NCI-H1417 treated with DMSO at 0.1 percent for 48 hours (cell line): ENCODE results near the gene CD200R1L.

Source experiments
- DNase-seq: peaks from one replicate; lab custom pipeline; 2025; lab: John Stamatoyannopoulos, UW

CD200R1L gene

GRCh38 chr3:112818289-112818688 lies 28.4 kb downstream of the CD200R1L start:
- no peak for DNase-seq

- no peak for DNase-seq
Observed at GRCh38 chr3:112817797-112818196, 28.9 kb downstream of the CD200R1L start.

- no peak for DNase-seq
Observed at GRCh38 chr3:112817271-112817670, 29.4 kb downstream of the CD200R1L start.

GRCh38 chr3:112815981-112816380 lies 30.7 kb downstream of the CD200R1L start:
- DNase-seq: no peak

GRCh38 chr3:112814266-112814665 lies 32.4 kb downstream of the CD200R1L start:
- DNase-seq: no peak

- DNase-seq: no peak
Observed at GRCh38 chr3:112813723-112814171, 32.9 kb downstream of the CD200R1L start.

GRCh38 chr3:112813016-112813415 lies 33.6 kb downstream of the CD200R1L start:
- no peak for DNase-seq

GRCh38 chr3:112811917-112812660 lies 34.6 kb downstream of the CD200R1L start:
- DNase-seq: no peak

GRCh38 chr3:112811131-112811884 lies 35.4 kb downstream of the CD200R1L start:
- no peak for DNase-seq

GRCh38 chr3:112810561-112810960 lies 36.1 kb downstream of the CD200R1L start:
- no peak for DNase-seq

- no peak for DNase-seq
Observed at GRCh38 chr3:112808136-112808535, 38.5 kb downstream of the CD200R1L start.

- no peak for DNase-seq
Observed at GRCh38 chr3:112807685-112808084, 39.0 kb downstream of the CD200R1L start.

GRCh38 chr3:112806903-112807302 lies 39.8 kb downstream of the CD200R1L start:
- no peak for DNase-seq

- no peak for DNase-seq
Observed at GRCh38 chr3:112805126-112805525, 41.5 kb downstream of the CD200R1L start.

- DNase-seq: no peak
Observed at GRCh38 chr3:112804021-112804420, 42.6 kb downstream of the CD200R1L start.

GRCh38 chr3:112803467-112803866 lies 43.2 kb downstream of the CD200R1L start:
- no peak for DNase-seq

GRCh38 chr3:112802338-112802737 lies 44.3 kb downstream of the CD200R1L start:
- no peak for DNase-seq

- no peak for DNase-seq
Observed at GRCh38 chr3:112799946-112800345, 46.7 kb downstream of the CD200R1L start.

- no peak for DNase-seq
Observed at GRCh38 chr3:112794622-112795172, 52.0 kb downstream of the CD200R1L start.

- no peak for DNase-seq
Observed at GRCh38 chr3:112793326-112794081, 53.2 kb downstream of the CD200R1L start.

- DNase-seq: no peak
Observed at GRCh38 chr3:112791736-112792135, 54.9 kb downstream of the CD200R1L start.

GRCh38 chr3:112789787-112790186 lies 56.9 kb downstream of the CD200R1L start:
- no peak for DNase-seq
